ENCODE results near the gene NDUFS6.

GRCh38 chr5:1755321-1755949 is 45.8 kb upstream of the NDUFS6 start:
- TF ChIP-seq CTCF (conservative IDR thresholded peaks at IDR 0.05) (no peak), ZFX (IDR thresholded peaks at IDR 0.05) (no peak)
